Small intestine (tissue), 16 donors: ENCODE results near the gene RNU1-1. TPM values are rescaled to one million over a fixed set of nuclear protein-coding genes. Genes with fewer than 3 reads are reported as not detected.
"Not testable (repeated sequence)": the region's sequence is repeated elsewhere in the genome, so short reads cannot be mapped to it uniquely, and the experiment has no call there.

Experiments used
- DNase-seq, 2 donors: peaks; one replicate each; pipeline versions ENCODE4 v3.0.0 to v3.0.0-alpha.2; 2013
- FAIRE-seq: peaks from 2 replicates; lab custom pipeline; 2012; peaks lifted over from hg19 to GRCh38; lab: Jason Lieb, UNC
- H3K27ac ChIP-seq, 3 donors: one replicate each; pipeline ENCODE4 v1.5.1; 2013; ENCODE audit warnings: low read length in 2 of 3, mild to moderate bottlenecking in 2 of 3, control low read depth in 1 of 3, inconsistent platforms in 1 of 3, low read depth in 1 of 3, moderate library complexity in 1 of 3
- H3K27me3 ChIP-seq, 3 donors: one replicate each; pipeline ENCODE4 v1.6.1; 2013; ENCODE audit warnings: low read length in 3 of 3, inconsistent platforms in 1 of 3; ENCODE audit not compliant: control insufficient read depth in 3 of 3, insufficient read depth in 3 of 3
- H3K36me3 ChIP-seq, 3 donors: one replicate each; pipeline ENCODE4 v1.6.1; 2013; ENCODE audit warnings: low read length in 3 of 3, inconsistent platforms in 1 of 3, low read depth in 1 of 3, mild to moderate bottlenecking in 1 of 3, moderate library complexity in 1 of 3; ENCODE audit not compliant: control insufficient read depth in 3 of 3, insufficient read depth in 2 of 3
- H3K4me1 ChIP-seq, 3 donors: one replicate each; pipeline ENCODE4 v1.6.1; 2013; ENCODE audit warnings: low read length in 2 of 3, inconsistent platforms in 1 of 3, low read depth in 1 of 3, mild to moderate bottlenecking in 1 of 3, moderate library complexity in 1 of 3; ENCODE audit not compliant: control insufficient read depth in 3 of 3, insufficient read depth in 2 of 3
- H3K4me3 ChIP-seq, 3 donors: one replicate each; pipeline ENCODE4 v1.5.1; 2013; ENCODE audit warnings: low read length in 3 of 3, control low read depth in 1 of 3, inconsistent platforms in 1 of 3, low read depth in 1 of 3, mild to moderate bottlenecking in 1 of 3, moderate library complexity in 1 of 3
- H3K9me3 ChIP-seq, 2 donors: one replicate each; pipeline ENCODE4 v1.6.1; 2013; ENCODE audit warnings: low read depth in 1 of 2, low read length in 1 of 2; ENCODE audit not compliant: control insufficient read depth in 2 of 2, insufficient read depth in 1 of 2
- WGBS, 3 donors: extraction: QIAGEN DNeasy Blood & Tissue Kit; methylation state at CpG; one replicate each; pipeline ENCODE4 v1.1.7; 2013; 5-methylcytosine and 5-hydroxymethylcytosine counted together
- long read RNA-seq, 10 donors: transcript quantifications; one replicate each; lab custom pipeline, GENCODE V29; 2026
- polyA plus RNA-seq, 4 donors: library from polyadenylated mRNA; stranded (reverse) in 3 of 4; unstranded in 1 of 4; fragments of 200-250 nt in 3 of 4; fragments of 120-200 nt in 1 of 4; gene quantifications; one replicate each; pipeline versions ENCODE4 v1.2.1 to v1.2.3, GENCODE V29; 2013
- donor health status: healthy with polysubstance abuse.
- donor health status: control.
- donor health status: control.
- donor health status: Bipolar disorder and iron deficiency.
- donor health status: healthy.

Gene RNU1-1
- polyA plus RNA-seq = not detected
- long read RNA-seq, donor 1 = 0 reads
- long read RNA-seq, donor 2 = 0 reads
- long read RNA-seq, donor 3 = 0 reads
- long read RNA-seq, donor 4 = 0 reads
- long read RNA-seq, donor 5 = 0 reads
- long read RNA-seq, donor 6 = 0 reads
- long read RNA-seq, donor 7 = 0 reads
- long read RNA-seq, donor 8 = 0 reads
- long read RNA-seq, donor 9 = 0 reads
- long read RNA-seq, donor 10, partial matches to known transcripts = 0 of 1 reads
- long read RNA-seq, donor 10, other reads (novel, unspliced or antisense) = 0 of 1 reads

GRCh38 chr1:16514107-16515055 lies at the start of gene RNU1-1:
Gene RNU1-1, minus strand, starts transcription at chr1:16514285.
- DNase-seq = peak; percentile 88 to 89
- H3K27ac ChIP-seq = peak within 1 kb of the TSS; percentile 62 to 90 (median 78)
- H3K4me1 ChIP-seq, H3K36me3 ChIP-seq, H3K27me3 ChIP-seq, H3K9me3 ChIP-seq: not testable (repeated sequence)
- FAIRE-seq = peak; percentile 94
- 0 to 2% (median 2%) methylated on average over 25 to 37 of the region's 40 CpGs for WGBS, 3 donors
- H3K4me3 ChIP-seq = peak within 1 kb of the TSS in 1 of 3 donors; percentile 39

DNA sequence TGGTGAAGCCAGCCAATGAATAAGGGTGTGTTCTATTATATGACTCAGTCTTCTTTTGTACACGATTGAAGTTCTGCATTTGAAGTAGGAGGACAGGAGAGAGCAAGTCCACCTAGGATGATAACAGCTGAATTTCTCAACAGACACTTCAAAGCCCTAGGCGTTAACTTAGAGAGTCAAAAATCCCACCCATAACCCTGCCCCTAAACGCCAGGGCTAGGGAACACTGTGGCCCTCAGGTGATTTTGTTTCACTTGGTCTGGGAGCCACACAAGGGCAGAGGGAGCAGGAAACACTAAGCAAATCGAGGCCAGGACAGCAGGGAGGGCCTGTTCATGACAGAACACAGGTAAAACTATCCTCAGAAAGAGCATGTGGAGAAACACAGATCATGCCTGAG lies 47.0 kb upstream of the RNU1-1 start:
- WGBS, 3 donors = 42 to 72% (median 45%) methylated on average over 2 to 3 of the region's 4 CpGs
- not testable (repeated sequence) for H3K27ac ChIP-seq, FAIRE-seq, H3K4me1 ChIP-seq, H3K36me3 ChIP-seq, H3K4me3 ChIP-seq, H3K27me3 ChIP-seq, DNase-seq, H3K9me3 ChIP-seq

- not testable (repeated sequence) for FAIRE-seq, DNase-seq, H3K4me1 ChIP-seq, H3K27ac ChIP-seq, H3K9me3 ChIP-seq, H3K4me3 ChIP-seq, H3K27me3 ChIP-seq, H3K36me3 ChIP-seq
- WGBS, 3 donors = 66 to 74% (median 70%) methylated on average over 3 to 4 of the region's 6 CpGs
Observed at GRCh38 chr1:16560498-16560897, 46.4 kb upstream of the RNU1-1 start.

DNA sequence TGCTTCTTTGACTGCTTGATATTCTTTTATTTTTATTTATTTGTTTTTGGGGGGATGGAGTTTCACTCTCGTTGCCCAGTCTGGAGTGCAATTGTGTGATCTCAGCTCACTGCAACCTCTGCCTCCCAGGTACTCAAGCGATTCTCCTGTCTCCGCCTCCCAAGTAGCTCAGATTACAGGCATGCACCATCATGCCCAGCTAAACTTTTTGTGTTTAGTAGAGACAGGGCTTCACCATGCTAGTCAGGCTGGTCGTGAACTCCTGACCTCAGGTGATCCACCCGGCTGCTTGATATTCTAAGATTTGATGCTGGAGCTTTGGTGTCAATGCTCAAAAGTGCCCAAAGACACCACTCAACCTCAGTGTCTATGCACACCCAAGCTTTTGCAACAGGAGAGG lies 45.6 kb upstream of the RNU1-1 start:
- H3K27me3 ChIP-seq, H3K9me3 ChIP-seq, H3K36me3 ChIP-seq, H3K27ac ChIP-seq, H3K4me3 ChIP-seq, DNase-seq, H3K4me1 ChIP-seq, FAIRE-seq: not testable (repeated sequence)
- no CpG with 5 or more reads among the region's 5 CpGs for WGBS, 3 donors

GRCh38 chr1:16557034-16557433 lies 42.9 kb upstream of the RNU1-1 start:
- 89 to 98% (median 97%) methylated on average over 3 of the region's 3 CpGs for WGBS, 3 donors
- H3K36me3 ChIP-seq, FAIRE-seq, H3K9me3 ChIP-seq, H3K4me3 ChIP-seq, H3K27ac ChIP-seq, H3K27me3 ChIP-seq, H3K4me1 ChIP-seq, DNase-seq: not testable (repeated sequence)

DNA sequence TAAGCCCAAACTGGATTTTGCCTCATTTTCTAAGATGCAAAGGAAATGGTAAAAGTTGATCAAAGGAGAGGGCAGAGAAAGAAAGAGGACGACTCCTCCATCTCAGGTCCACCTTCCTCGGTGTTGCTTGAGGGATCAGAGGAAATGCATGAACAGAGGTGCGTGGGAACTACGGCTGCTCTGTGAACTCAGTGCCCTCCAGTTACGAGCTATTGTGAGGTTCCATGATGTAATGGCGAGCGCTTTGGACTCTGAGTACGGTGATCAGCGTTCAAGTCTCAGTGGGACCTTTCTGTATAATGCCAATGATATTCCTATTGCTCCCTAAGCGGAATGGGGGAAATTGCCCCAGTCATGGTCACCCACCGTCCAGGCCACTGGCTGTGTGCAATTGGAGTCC lies 39.2 kb upstream of the RNU1-1 start:
- not testable (repeated sequence) for FAIRE-seq, H3K9me3 ChIP-seq, DNase-seq, H3K27ac ChIP-seq, H3K4me1 ChIP-seq, H3K36me3 ChIP-seq, H3K27me3 ChIP-seq, H3K4me3 ChIP-seq
- 91 to 93% (median 92%) methylated on average over 9 to 10 of the region's 11 CpGs for WGBS, 3 donors

- not testable (repeated sequence) for H3K9me3 ChIP-seq, FAIRE-seq, DNase-seq, H3K27ac ChIP-seq, H3K36me3 ChIP-seq, H3K4me3 ChIP-seq, H3K4me1 ChIP-seq, H3K27me3 ChIP-seq
- WGBS, 3 donors = 57 to 82% (median 63%) methylated on average over 1 of the region's 1 CpG
Observed at GRCh38 chr1:16550212-16550918, 36.3 kb upstream of the RNU1-1 start.

- DNase-seq, H3K36me3 ChIP-seq, H3K9me3 ChIP-seq, FAIRE-seq, H3K27me3 ChIP-seq, H3K4me1 ChIP-seq, H3K4me3 ChIP-seq, H3K27ac ChIP-seq: not testable (repeated sequence)
- WGBS, 3 donors = 36 to 53% (median 50%) methylated on average over 1 of the region's 1 CpG
Observed at GRCh38 chr1:16549545-16549944, 35.5 kb upstream of the RNU1-1 start.
